ENCODE data around the gene CTCF. TPM values are rescaled to one million over a fixed set of nuclear protein-coding genes. Genes with fewer than 3 reads are reported as not detected.

CTCF gene
- total and polyA plus RNA-seq, 2 donors (not counting 3 experiments of a cell fraction or from before 2014, with no cell fraction given): 20.7 to 40.0 TPM

- H3K9me3 ChIP-seq (replicated peaks; ENCODE audit: control insufficient read depth, insufficient read depth, low read length): no peaks in the 10 kb centered on the region
- no peak overlapping the region for H2AFZ ChIP-seq (ENCODE audit: low read depth, low read length)
- no peaks in the 10 kb centered on the region for H3K79me2 ChIP-seq (ENCODE audit: control insufficient read depth, insufficient read depth, low read length)
- no peaks in the 10 kb centered on the region for H3K27me3 ChIP-seq (ENCODE audit: control insufficient read depth in 2 of 2, insufficient read depth in 2 of 2, low read length in 2 of 2)
- no TSS peak for BruUV-seq (replicated peaks)
- dilution Hi-C loops (cut with MboI; ENCODE audit: extremely low pct_ligation_motif_present, low sequenced_read_pairs): loop anchor here (25.0 kb wide), 1 partner anchor 236 kb away; no protein-coding TSS in a partner anchor
- peaks cover 26% of the 10 kb centered on the region for H3K4me1 ChIP-seq (ENCODE audit: control insufficient read depth, extremely low read depth, insufficient read depth, low read length)
- no peak overlapping the region for H3K9ac ChIP-seq (replicated peaks; ENCODE audit: extremely low read depth, insufficient read depth, low read length)
- no peak overlapping the region for H3K4me2 ChIP-seq (ENCODE audit: insufficient read depth, low read length)
- no peak overlapping the region for H3K4me3 ChIP-seq (replicated peaks in 1 of 3; ENCODE audit: insufficient read depth in 1 of 3, low read depth in 1 of 3, low read length in 3 of 3)
- no peaks in the 10 kb centered on the region for H4K20me1 ChIP-seq (replicated peaks; ENCODE audit: control insufficient read depth, extremely low read depth, insufficient read depth, low read length)
- ChIA-PET CTCF (interaction anchor here (0.7 to 2.5 kb wide), 4 partner anchors 10 to 140 kb away, joined by 3 to 18 read pairs (median 6); partner anchors contain the start of genes C16orf86, ENKD1, RANBP10 and TSNAXIP1), POLR2A (no interaction called here)
- H3K27ac ChIP-seq (ENCODE audit: insufficient read depth, low read depth, low read length): no peak overlapping the region
- DNase-seq (ENCODE audit: low read depth, low spot score) (no peak), FAIRE-seq (no peak)
- no peak for TF ChIP-seq FOS (IDR thresholded peaks at IDR 0.05; ENCODE audit: borderline replicate concordance, insufficient read depth, low read length)
- TF ChIP-seq MYC (IDR thresholded peaks at IDR 0.05; ENCODE audit: low read depth, low read length): no peak
- TF ChIP-seq, protein P1, sequence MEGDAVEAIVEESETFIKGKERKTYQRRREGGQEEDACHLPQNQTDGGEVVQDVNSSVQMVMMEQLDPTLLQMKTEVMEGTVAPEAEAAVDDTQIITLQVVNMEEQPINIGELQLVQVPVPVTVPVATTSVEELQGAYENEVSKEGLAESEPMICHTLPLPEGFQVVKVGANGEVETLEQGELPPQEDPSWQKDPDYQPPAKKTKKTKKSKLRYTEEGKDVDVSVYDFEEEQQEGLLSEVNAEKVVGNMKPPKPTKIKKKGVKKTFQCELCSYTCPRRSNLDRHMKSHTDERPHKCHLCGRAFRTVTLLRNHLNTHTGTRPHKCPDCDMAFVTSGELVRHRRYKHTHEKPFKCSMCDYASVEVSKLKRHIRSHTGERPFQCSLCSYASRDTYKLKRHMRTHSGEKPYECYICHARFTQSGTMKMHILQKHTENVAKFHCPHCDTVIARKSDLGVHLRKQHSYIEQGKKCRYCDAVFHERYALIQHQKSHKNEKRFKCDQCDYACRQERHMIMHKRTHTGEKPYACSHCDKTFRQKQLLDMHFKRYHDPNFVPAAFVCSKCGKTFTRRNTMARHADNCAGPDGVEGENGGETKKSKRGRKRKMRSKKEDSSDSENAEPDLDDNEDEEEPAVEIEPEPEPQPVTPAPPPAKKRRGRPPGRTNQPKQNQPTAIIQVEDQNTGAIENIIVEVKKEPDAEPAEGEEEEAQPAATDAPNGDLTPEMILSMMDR (IDR thresholded peaks at IDR 0.05; ENCODE audit: extremely low read depth in 1 of 2, insufficient read depth in 1 of 2, low read depth in 1 of 2, low read length in 2 of 2): no peak
- no peak for TF ChIP-seq JUN (IDR thresholded peaks at IDR 0.05; ENCODE audit: borderline replicate concordance, insufficient read depth, insufficient read length, low read depth)
- TF ChIP-seq POLR2AphosphoS5 (IDR thresholded peaks at IDR 0.05; ENCODE audit: insufficient read depth, low read depth, low read length): no peak
- TF ChIP-seq EZH2 (IDR thresholded peaks at IDR 0.05; ENCODE audit: borderline replicate concordance, low read depth, low read length, severe bottlenecking): no peak
- no peak for TF ChIP-seq POLR2A (IDR thresholded peaks at IDR 0.05; ENCODE audit: low read depth, low read length)
- TF ChIP-seq, protein P2, sequence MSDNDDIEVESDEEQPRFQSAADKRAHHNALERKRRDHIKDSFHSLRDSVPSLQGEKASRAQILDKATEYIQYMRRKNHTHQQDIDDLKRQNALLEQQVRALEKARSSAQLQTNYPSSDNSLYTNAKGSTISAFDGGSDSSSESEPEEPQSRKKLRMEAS (IDR thresholded peaks at IDR 0.05; ENCODE audit: insufficient read depth, insufficient read length): no peak
- no peak for TF ChIP-seq GATA2 (IDR thresholded peaks at IDR 0.05; ENCODE audit: insufficient read depth, insufficient read length, low read depth, low read length)
- H3K9me1 ChIP-seq (replicated peaks; ENCODE audit: control insufficient read depth, extremely low read depth, insufficient read depth, low read length): no peaks in the 10 kb centered on the region
- peaks cover 0 to 15% of the 10 kb centered on the region in 2 experiments for H3K36me3 ChIP-seq (ENCODE audit: control insufficient read depth in 2 of 2, extremely low read depth in 1 of 2, insufficient read depth in 2 of 2, low read length in 2 of 2)
- intact Hi-C loops (cut with micrococcal nuclease): no loop called here
Observed at GRCh38 chr16:67675999-67676398, 113.7 kb downstream of the CTCF start.

Measured in endothelial cell of umbilical vein (primary cell).